ENCODE data around the gene RPEL1.
"Not testable (repeated sequence)": the region's sequence is repeated elsewhere in the genome, so short reads cannot be mapped to it uniquely, and the experiment has no call there.

The RPEL1 gene

DNA sequence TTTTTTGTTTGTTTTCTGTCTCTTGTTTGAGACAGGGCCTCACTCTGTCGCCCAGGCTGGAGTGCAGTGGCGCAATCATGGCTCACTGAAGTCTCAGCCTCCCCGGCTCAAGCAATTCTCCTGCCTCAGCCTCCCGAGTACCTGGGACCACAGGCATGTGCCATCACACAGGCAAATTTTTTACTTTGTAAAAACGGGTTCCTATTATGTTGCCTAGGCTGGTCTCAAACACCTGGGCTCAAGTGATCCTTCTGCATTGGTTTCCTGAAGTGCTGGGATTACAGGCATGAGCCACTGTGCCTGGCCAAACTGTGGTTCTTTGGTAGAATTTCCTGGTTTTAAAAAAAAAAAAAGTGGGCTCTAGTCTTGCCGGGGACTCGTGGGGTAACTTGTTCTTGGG lies at the start of gene RPEL1:
Gene RPEL1, plus strand, starts transcription at position 301 of the 400 bp plus-strand sequence. CDS start 110 bp downstream, outside the sequence.
- H3K4me1 ChIP-seq (ENCODE audit: control insufficient read depth, insufficient read depth, low read length); H3K9ac ChIP-seq (ENCODE audit: low read depth, low read length); H3K27ac ChIP-seq (ENCODE audit: low read depth, low read length); H3K36me3 ChIP-seq (ENCODE audit: control insufficient read depth, insufficient read depth, low read length); H3K9me3 ChIP-seq (ENCODE audit: control insufficient read depth, insufficient read depth, low read length); H3K4me3 ChIP-seq (ENCODE audit: low read depth, low read length); H3K27me3 ChIP-seq (ENCODE audit: control insufficient read depth, insufficient read depth, low read length): not testable (repeated sequence)

- Histone ChIP-seq H3K9ac (ENCODE audit: low read depth, low read length) (no peak overlapping the region), H3K4me3 (ENCODE audit: low read depth, low read length) (no peak overlapping the region), H3K9me3 (ENCODE audit: control insufficient read depth, insufficient read depth, low read length) (no peaks in the 10 kb centered on the region), H3K4me1 (ENCODE audit: control insufficient read depth, insufficient read depth, low read length) (peaks cover 24% of the 10 kb centered on the region), H3K27ac (ENCODE audit: low read depth, low read length) (no peak overlapping the region), H3K27me3 (ENCODE audit: control insufficient read depth, insufficient read depth, low read length) (peaks cover 10% of the 10 kb centered on the region; the same call in 1 of the 2 replicates), H3K36me3 (ENCODE audit: control insufficient read depth, insufficient read depth, low read length) (no peaks in the 10 kb centered on the region)
Observed at GRCh38 chr10:103196516-103196915, 49.2 kb upstream of the RPEL1 start.

DNA sequence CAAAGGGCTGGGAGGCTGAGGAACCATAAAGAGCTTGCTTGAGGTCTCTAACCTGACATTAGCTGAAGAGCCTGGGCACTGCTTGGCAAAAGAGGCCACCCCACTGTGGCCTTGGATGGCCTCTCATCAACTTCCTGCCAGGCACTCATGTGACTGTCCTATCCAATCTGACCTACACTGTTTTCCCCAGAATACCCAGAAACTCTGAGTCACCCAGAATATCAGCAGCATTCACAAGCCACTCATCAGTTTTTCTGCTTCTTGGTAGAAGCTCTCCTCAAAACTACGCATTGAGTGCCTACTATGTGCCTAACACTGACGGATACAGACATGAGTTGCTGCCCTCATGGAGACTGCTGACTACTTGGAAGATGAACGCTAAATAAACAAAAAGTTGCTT lies 48.5 kb upstream of the RPEL1 start:
- Histone ChIP-seq H3K4me3 (ENCODE audit: low read depth, low read length) (no peak overlapping the region), H3K36me3 (ENCODE audit: control insufficient read depth, insufficient read depth, low read length) (no peaks in the 10 kb centered on the region), H3K9ac (ENCODE audit: low read depth, low read length) (no peak overlapping the region), H3K9me3 (ENCODE audit: control insufficient read depth, insufficient read depth, low read length) (no peaks in the 10 kb centered on the region), H3K4me1 (ENCODE audit: control insufficient read depth, insufficient read depth, low read length) (peaks cover 22% of the 10 kb centered on the region), H3K27me3 (ENCODE audit: control insufficient read depth, insufficient read depth, low read length) (peaks cover 10% of the 10 kb centered on the region; the same call in 1 of the 2 replicates), H3K27ac (ENCODE audit: low read depth, low read length) (peak overlapping the region; percentile 40)

DNA sequence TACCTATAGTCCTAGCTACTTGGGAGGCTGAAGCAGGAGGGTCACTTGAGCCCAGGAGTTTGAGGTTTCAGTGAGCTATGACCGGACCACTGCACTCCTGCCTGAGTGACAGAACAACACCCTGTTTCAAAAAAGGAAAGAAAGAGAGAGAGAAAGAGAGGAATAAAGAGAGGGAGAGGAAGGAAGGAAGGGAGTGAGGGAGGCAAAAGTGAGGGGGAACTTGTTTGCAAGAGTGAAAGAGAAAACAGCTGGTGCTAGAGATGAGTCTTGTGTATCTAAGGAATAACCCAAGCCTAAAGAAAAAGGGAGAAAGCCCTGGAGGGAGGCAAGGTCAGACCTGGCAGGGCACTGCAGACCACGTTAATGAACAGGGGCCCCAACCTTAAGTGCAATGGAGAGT lies 47.8 kb upstream of the RPEL1 start:
- no peak overlapping the region for H3K4me3 ChIP-seq (ENCODE audit: low read depth, low read length)
- no peaks in the 10 kb centered on the region for H3K36me3 ChIP-seq (ENCODE audit: control insufficient read depth, insufficient read depth, low read length)
- no peak overlapping the region for H3K9ac ChIP-seq (ENCODE audit: low read depth, low read length)
- H3K9me3 ChIP-seq (ENCODE audit: control insufficient read depth, insufficient read depth, low read length): no peaks in the 10 kb centered on the region
- H3K27me3 ChIP-seq (ENCODE audit: control insufficient read depth, insufficient read depth, low read length): peaks cover 10% of the 10 kb centered on the region; the same call in 1 of the 2 replicates
- H3K27ac ChIP-seq (ENCODE audit: low read depth, low read length): no peak overlapping the region
- peaks cover 24% of the 10 kb centered on the region for H3K4me1 ChIP-seq (ENCODE audit: control insufficient read depth, insufficient read depth, low read length)

- Histone ChIP-seq H3K9me3 (ENCODE audit: control insufficient read depth, insufficient read depth, low read length) (no peaks in the 10 kb centered on the region), H3K4me1 (ENCODE audit: control insufficient read depth, insufficient read depth, low read length) (peaks cover 21% of the 10 kb centered on the region), H3K27ac (ENCODE audit: low read depth, low read length) (no peak overlapping the region), H3K27me3 (ENCODE audit: control insufficient read depth, insufficient read depth, low read length) (peaks cover 5% of the 10 kb centered on the region; the same call in 1 of the 2 replicates), H3K36me3 (ENCODE audit: control insufficient read depth, insufficient read depth, low read length) (no peaks in the 10 kb centered on the region), H3K4me3 (ENCODE audit: low read depth, low read length) (no peak overlapping the region), H3K9ac (ENCODE audit: low read depth, low read length) (no peak overlapping the region)
Observed at GRCh38 chr10:103198648-103199047, 47.0 kb upstream of the RPEL1 start.

GRCh38 chr10:103199488-103199887 lies 46.2 kb upstream of the RPEL1 start:
- Histone ChIP-seq H3K36me3 (ENCODE audit: control insufficient read depth, insufficient read depth, low read length) (no peaks in the 10 kb centered on the region), H3K9me3 (ENCODE audit: control insufficient read depth, insufficient read depth, low read length) (no peaks in the 10 kb centered on the region), H3K27ac (ENCODE audit: low read depth, low read length) (no peak overlapping the region), H3K9ac (ENCODE audit: low read depth, low read length) (no peak overlapping the region), H3K4me1 (ENCODE audit: control insufficient read depth, insufficient read depth, low read length) (peaks cover 18% of the 10 kb centered on the region), H3K27me3 (ENCODE audit: control insufficient read depth, insufficient read depth, low read length) (no peaks in the 10 kb centered on the region), H3K4me3 (ENCODE audit: low read depth, low read length) (no peak overlapping the region)

DNA sequence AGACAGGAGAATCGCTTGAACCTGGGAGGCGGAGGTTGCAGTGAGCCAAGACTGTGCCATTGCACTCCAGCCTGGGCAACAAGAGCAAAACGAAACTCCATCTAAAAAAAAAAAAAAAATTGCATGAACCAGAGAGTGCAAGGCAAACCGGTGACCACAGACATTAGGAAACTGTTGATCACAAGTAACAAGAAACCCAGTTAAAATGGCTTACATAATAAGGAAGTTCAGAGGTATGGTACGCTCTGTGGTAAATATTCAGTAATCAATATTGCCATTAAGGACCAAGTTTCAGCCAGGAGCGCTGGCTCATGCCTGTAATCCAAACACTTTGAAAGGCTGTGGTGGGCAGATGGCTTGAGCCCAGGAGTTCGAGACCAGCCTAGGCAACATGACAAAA lies 43.4 kb upstream of the RPEL1 start:
- H3K27ac ChIP-seq (ENCODE audit: low read depth, low read length): no peak overlapping the region
- H3K9me3 ChIP-seq (ENCODE audit: control insufficient read depth, insufficient read depth, low read length): peaks cover 11% of the 10 kb centered on the region
- H3K27me3 ChIP-seq (ENCODE audit: control insufficient read depth, insufficient read depth, low read length): no peaks in the 10 kb centered on the region
- H3K4me3 ChIP-seq (ENCODE audit: low read depth, low read length): no peak overlapping the region
- no peaks in the 10 kb centered on the region for H3K36me3 ChIP-seq (ENCODE audit: control insufficient read depth, insufficient read depth, low read length)
- peaks cover 31% of the 10 kb centered on the region for H3K4me1 ChIP-seq (ENCODE audit: control insufficient read depth, insufficient read depth, low read length)
- no peak overlapping the region for H3K9ac ChIP-seq (ENCODE audit: low read depth, low read length)

DNA sequence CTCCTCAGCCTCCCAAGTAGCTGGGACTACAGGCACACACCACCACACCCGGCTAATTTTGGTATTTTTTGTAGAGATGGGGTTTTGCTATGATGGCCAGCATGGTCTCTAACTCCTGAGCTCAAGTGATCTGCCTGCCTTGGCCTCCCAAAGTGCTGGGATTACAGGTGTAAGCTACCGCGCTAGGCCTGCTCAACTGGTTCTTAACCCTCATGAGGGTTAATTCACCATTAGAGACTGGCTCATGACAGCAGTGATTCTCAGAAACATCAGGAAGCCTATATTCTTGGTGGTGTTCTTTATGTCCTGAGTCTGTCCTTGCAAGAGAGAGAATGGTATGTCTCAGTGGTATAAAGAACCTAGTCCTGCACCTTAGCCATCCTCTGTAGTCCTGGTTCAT lies 42.2 kb upstream of the RPEL1 start:
- no peaks in the 10 kb centered on the region for H3K36me3 ChIP-seq (ENCODE audit: control insufficient read depth, insufficient read depth, low read length)
- H3K9me3 ChIP-seq (ENCODE audit: control insufficient read depth, insufficient read depth, low read length): peaks cover 16% of the 10 kb centered on the region

GRCh38 chr10:103204353-103205255 lies 41.1 kb upstream of the RPEL1 start:
- Histone ChIP-seq H3K4me1 (ENCODE audit: control insufficient read depth, insufficient read depth, low read length) (peaks cover 23% of the 10 kb centered on the region), H3K27me3 (ENCODE audit: control insufficient read depth, insufficient read depth, low read length) (no peaks in the 10 kb centered on the region), H3K36me3 (ENCODE audit: control insufficient read depth, insufficient read depth, low read length) (no peaks in the 10 kb centered on the region), H3K9me3 (ENCODE audit: control insufficient read depth, insufficient read depth, low read length) (peaks cover 16% of the 10 kb centered on the region), H3K4me3 (ENCODE audit: low read depth, low read length) (peak overlapping the region; percentile 36), H3K27ac (ENCODE audit: low read depth, low read length) (peak overlapping the region; percentile 97), H3K9ac (ENCODE audit: low read depth, low read length) (peak overlapping the region; percentile 74)

More for the DNA sequence above, 42.2 kb upstream of the RPEL1 start:
- Histone ChIP-seq H3K27me3 (ENCODE audit: control insufficient read depth, insufficient read depth, low read length) (no peaks in the 10 kb centered on the region), H3K4me3 (ENCODE audit: low read depth, low read length) (no peak overlapping the region), H3K27ac (ENCODE audit: low read depth, low read length) (no peak overlapping the region), H3K9ac (ENCODE audit: low read depth, low read length) (no peak overlapping the region), H3K4me1 (ENCODE audit: control insufficient read depth, insufficient read depth, low read length) (peaks cover 25% of the 10 kb centered on the region)

- peak overlapping the region; percentile 36 for H3K4me3 ChIP-seq (ENCODE audit: low read depth, low read length)
- H3K9me3 ChIP-seq (ENCODE audit: control insufficient read depth, insufficient read depth, low read length): peaks cover 16% of the 10 kb centered on the region
- peak overlapping the region; percentile 97 for H3K27ac ChIP-seq (ENCODE audit: low read depth, low read length)
- H3K9ac ChIP-seq (ENCODE audit: low read depth, low read length): peak overlapping the region; percentile 51; the same call in 1 of the 2 replicates
- H3K27me3 ChIP-seq (ENCODE audit: control insufficient read depth, insufficient read depth, low read length); H3K36me3 ChIP-seq (ENCODE audit: control insufficient read depth, insufficient read depth, low read length): not testable (repeated sequence)
- H3K4me1 ChIP-seq (ENCODE audit: control insufficient read depth, insufficient read depth, low read length): peaks cover 23% of the 10 kb centered on the region
Observed at GRCh38 chr10:103205401-103205800, 40.3 kb upstream of the RPEL1 start.

DNA sequence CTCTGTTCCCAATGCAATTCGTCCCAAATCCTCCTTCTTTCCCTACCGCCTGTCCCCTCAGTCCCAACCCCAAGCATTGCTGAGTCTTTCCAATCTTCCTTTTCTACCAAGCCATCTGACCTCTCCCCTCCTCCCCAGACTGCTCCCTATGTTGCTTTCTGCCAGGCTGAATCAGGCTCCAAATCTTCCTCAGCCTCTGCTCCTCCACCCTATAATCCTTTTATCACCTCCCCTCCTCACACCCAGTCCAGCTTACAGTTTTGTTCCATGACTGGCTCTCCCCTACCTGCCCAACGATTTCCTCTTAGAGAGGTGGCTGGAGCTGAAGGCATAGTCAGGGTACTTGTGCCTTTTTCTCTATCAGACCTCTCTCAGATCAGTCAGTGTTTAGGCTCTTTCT lies 39.0 kb upstream of the RPEL1 start:
- not testable (repeated sequence) for H3K27me3 ChIP-seq (ENCODE audit: control insufficient read depth, insufficient read depth, low read length); H3K27ac ChIP-seq (ENCODE audit: low read depth, low read length); H3K9ac ChIP-seq (ENCODE audit: low read depth, low read length); H3K36me3 ChIP-seq (ENCODE audit: control insufficient read depth, insufficient read depth, low read length)
- H3K4me3 ChIP-seq (ENCODE audit: low read depth, low read length): 0 out of 2 replicates have a peak overlapping the region, but pooled peaks have one; percentile 21
- H3K9me3 ChIP-seq (ENCODE audit: control insufficient read depth, insufficient read depth, low read length): peaks cover 16% of the 10 kb centered on the region
- H3K4me1 ChIP-seq (ENCODE audit: control insufficient read depth, insufficient read depth, low read length): peaks cover 21% of the 10 kb centered on the region
